SU-DHL-6 (cell line): ENCODE data around the gene CFAP300.

Source experiments
- EZH2phosphoT487 ChIP-seq: fragments of 200-600 bp; sonication (generic), shearing (Covaris generic); conservative IDR thresholded peaks from 2 replicates; pipeline ENCODE4 v1.6.1; 2018; ENCODE audit warnings: mild to moderate bottlenecking, antibody characterized with exemption, low read length, moderate library complexity, mixed read lengths
- TF ChIP-seq, protein P1 (sequence below): fragments of 200-600 bp; sonication (generic); IDR thresholded peaks from one replicate; pipeline ENCODE4 v1.5.1; 2017; ENCODE audit warnings: antibody characterized with exemption, mild to moderate bottlenecking, low read length, moderate library complexity; ENCODE audit not compliant: insufficient read depth, poor library complexity, severe bottlenecking

DNA sequence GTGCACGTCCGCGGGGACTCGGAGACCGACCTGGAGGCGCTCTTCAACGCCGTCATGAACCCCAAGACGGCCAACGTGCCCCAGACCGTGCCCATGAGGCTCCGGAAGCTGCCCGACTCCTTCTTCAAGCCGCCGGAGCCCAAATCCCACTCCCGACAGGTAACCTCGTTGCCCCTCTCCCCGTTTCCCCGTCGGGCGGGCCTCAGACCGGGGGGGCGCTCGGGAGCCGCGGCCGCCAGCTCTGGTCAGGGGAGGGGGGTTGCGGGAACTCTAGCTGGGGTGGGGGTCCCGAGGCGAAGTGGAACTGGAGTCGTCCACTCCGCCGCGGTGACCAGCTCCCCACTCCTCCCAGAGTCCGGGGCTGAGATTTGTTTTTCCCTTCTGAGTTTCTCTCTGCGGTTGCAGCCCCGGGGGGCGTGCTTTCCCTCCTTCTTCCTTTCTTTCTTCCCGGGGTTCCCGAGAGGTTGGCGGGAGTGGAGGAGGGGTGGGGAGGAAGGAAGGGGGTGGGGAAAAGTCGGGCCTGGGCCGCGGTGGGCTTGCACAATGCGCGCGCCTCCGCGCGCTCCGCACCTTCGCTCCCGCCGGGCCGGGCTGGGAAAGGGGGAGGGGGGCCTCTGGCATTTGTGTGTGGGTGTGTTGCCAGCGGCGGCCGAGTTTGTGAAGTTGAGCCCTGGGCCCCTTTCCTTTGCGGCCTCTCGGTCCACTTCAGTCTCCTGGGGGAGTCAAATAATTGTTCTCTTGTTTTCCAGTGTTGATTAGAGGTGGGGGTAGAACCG lies 64.0 kb downstream of the CFAP300 start:
- TF ChIP-seq, protein P1, sequence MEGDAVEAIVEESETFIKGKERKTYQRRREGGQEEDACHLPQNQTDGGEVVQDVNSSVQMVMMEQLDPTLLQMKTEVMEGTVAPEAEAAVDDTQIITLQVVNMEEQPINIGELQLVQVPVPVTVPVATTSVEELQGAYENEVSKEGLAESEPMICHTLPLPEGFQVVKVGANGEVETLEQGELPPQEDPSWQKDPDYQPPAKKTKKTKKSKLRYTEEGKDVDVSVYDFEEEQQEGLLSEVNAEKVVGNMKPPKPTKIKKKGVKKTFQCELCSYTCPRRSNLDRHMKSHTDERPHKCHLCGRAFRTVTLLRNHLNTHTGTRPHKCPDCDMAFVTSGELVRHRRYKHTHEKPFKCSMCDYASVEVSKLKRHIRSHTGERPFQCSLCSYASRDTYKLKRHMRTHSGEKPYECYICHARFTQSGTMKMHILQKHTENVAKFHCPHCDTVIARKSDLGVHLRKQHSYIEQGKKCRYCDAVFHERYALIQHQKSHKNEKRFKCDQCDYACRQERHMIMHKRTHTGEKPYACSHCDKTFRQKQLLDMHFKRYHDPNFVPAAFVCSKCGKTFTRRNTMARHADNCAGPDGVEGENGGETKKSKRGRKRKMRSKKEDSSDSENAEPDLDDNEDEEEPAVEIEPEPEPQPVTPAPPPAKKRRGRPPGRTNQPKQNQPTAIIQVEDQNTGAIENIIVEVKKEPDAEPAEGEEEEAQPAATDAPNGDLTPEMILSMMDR: no peak
- TF ChIP-seq EZH2phosphoT487: no peak
